ENCODE data around the gene B3GLCT. TPM values are rescaled to one million over a fixed set of nuclear protein-coding genes. Genes with fewer than 3 reads are reported as not detected.

The B3GLCT gene
- polyA plus RNA-seq, 1 of the 3 experiments (the other 2 are of a cell fraction), result 2.4 TPM

GRCh38 chr13:31160857-31161556, 38.8 kb upstream of the B3GLCT start:
- WGBS (ENCODE audit: low lambda C conversion rate), result under 1% methylated on average over 42 of the region's 51 CpGs
- TF ChIP-seq, protein P1, sequence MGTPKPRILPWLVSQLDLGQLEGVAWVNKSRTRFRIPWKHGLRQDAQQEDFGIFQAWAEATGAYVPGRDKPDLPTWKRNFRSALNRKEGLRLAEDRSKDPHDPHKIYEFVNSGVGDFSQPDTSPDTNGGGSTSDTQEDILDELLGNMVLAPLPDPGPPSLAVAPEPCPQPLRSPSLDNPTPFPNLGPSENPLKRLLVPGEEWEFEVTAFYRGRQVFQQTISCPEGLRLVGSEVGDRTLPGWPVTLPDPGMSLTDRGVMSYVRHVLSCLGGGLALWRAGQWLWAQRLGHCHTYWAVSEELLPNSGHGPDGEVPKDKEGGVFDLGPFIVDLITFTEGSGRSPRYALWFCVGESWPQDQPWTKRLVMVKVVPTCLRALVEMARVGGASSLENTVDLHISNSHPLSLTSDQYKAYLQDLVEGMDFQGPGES (IDR thresholded peaks at IDR 0.05; ENCODE audit: low read depth, low read length), result no peak
- TF ChIP-seq FOXM1 (IDR thresholded peaks at IDR 0.05; ENCODE audit: low read depth) (no peak), ELF1 (IDR thresholded peaks at IDR 0.05) (peak; percentile 69; the same call in 1 of the 2 replicates), GABPA (IDR thresholded peaks at IDR 0.05; ENCODE audit: low read depth) (0 out of 2 replicates have a peak, but pooled peaks have one; percentile 36), JUND (IDR thresholded peaks at IDR 0.05) (no peak), EZH2phosphoT487 (IDR thresholded peaks at IDR 0.05; ENCODE audit: borderline replicate concordance, low read depth) (no peak), NRF1 (IDR thresholded peaks at IDR 0.05; ENCODE audit: low read depth, low read length) (no peak), SMC3 (IDR thresholded peaks at IDR 0.05; ENCODE audit: low read depth, low read length) (no peak), USF1 (IDR thresholded peaks at IDR 0.05; ENCODE audit: borderline replicate concordance, low read depth) (no peak), MXI1 (IDR thresholded peaks at IDR 0.05; ENCODE audit: low read depth, low read length) (peak; percentile 58; the same call in 1 of the 2 replicates), FOXJ3 (CRISPR knock-in tag; IDR thresholded peaks at IDR 0.05) (0 out of 2 replicates have a peak, but pooled peaks have one; percentile 9), TAF1 (IDR thresholded peaks at IDR 0.05; ENCODE audit: borderline replicate concordance, low read depth, low read length) (no peak), POLR2AphosphoS5 (IDR thresholded peaks at IDR 0.05; ENCODE audit: low read depth, low read length) (no peak), RAD21 (IDR thresholded peaks at IDR 0.05; ENCODE audit: low read length) (peak; percentile 22), EP300 (IDR thresholded peaks at IDR 0.05; ENCODE audit: borderline replicate concordance in 1 of 2, low read depth in 1 of 2, low read length in 1 of 2) (peak in 1 of 2 experiments; percentile 67; a peak in 2 of 4 replicates)
- TF ChIP-seq, protein P2, sequence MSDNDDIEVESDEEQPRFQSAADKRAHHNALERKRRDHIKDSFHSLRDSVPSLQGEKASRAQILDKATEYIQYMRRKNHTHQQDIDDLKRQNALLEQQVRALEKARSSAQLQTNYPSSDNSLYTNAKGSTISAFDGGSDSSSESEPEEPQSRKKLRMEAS (IDR thresholded peaks at IDR 0.05; ENCODE audit: low read depth), result peak; percentile 24; the same call in 1 of the 2 replicates
- ChIA-PET POLR2A (interaction anchor here (0.7 to 1.1 kb wide), 2 partner anchors 104 to 114 kb away, joined by 3 read pairs; no protein-coding TSS in a partner anchor), CTCF (interaction anchor here (1.0 to 3.0 kb wide), 6 partner anchors 9 to 116 kb away, joined by 3 to 10 read pairs (median 4); no protein-coding TSS in a partner anchor)
- peak overlapping the region; percentile 88 for H3K9ac ChIP-seq
- no peaks in the 10 kb centered on the region for H3K9me3 ChIP-seq
- DNase-seq, result peak; percentile 64
- H3K27me3 ChIP-seq (ENCODE audit: insufficient read depth), result no peaks in the 10 kb centered on the region
- peak overlapping the region; percentile 86 to 98 for H3K4me3 ChIP-seq (ENCODE audit: low read depth in 2 of 2, low read length in 1 of 2)
- H4K20me1 ChIP-seq (ENCODE audit: insufficient read depth), result peaks cover 19% of the 10 kb centered on the region
- peaks cover 55% of the 10 kb centered on the region for H3K79me2 ChIP-seq (ENCODE audit: insufficient read depth)
- H3K9me2 ChIP-seq, result no peaks in the 10 kb centered on the region
- H3K4me1 ChIP-seq (ENCODE audit: control insufficient read depth in 1 of 2, insufficient read depth in 2 of 2, low read depth in 1 of 2, low read length in 1 of 2), result peaks cover 0 to 15% of the 10 kb centered on the region in 2 experiments; a peak in 2 of 4 replicates
- peak overlapping the region; percentile 92 for H3K4me2 ChIP-seq
- H3F3A ChIP-seq (replicated peaks; ENCODE audit: insufficient read depth), result no peaks in the 10 kb centered on the region
- peak overlapping the region; percentile 83 to 92 for H3K27ac ChIP-seq (ENCODE audit: low read depth in 2 of 2, low read length in 1 of 2)
- H2AFZ ChIP-seq (ENCODE audit: low read depth), result peak overlapping the region; percentile 29; the same call in 1 of the 2 replicates
- H3K36me3 ChIP-seq (replicated peaks in 1 of 2; ENCODE audit: control insufficient read depth in 1 of 2, insufficient read depth in 2 of 2, low read length in 1 of 2), result peaks cover 20 to 25% of the 10 kb centered on the region in 2 experiments
